Right ventricle myocardium superior (tissue), 1 donor: Measurements from ENCODE around the gene PPP1R9B. TPM values are rescaled to one million over a fixed set of nuclear protein-coding genes. Genes with fewer than 3 reads are reported as not detected.

ENCODE experiments used
- ATAC-seq: fragments of 200-7000 bp; cut with Tn5 transposase; one replicate; pipeline ENCODE4 v1.9.1; 2020; ENCODE audit warnings: mild to moderate bottlenecking; ENCODE audit not compliant: poor library complexity
- DNase-seq: peaks from one replicate; pipeline ENCODE4 v3.0.0-alpha.2; 2020
- intact Hi-C: fragments of 100-400 bp; cut with DNase I; formaldehyde crosslinking; loops from one replicate; pipeline ENCODE4 v1.11.2; 2022
- total RNA-seq: library from RNA; stranded (reverse); fragmentation: NEBNext Ultra II Directional; extraction: Animal tissue kit (Norgen Biotek cat#: 25700); gene quantifications from one replicate; pipeline ENCODE4 v1.2.1, GENCODE V29; 2021
- donor health status: DM: no; HTN: yes; CAD: no; lungs with severe emphysema.

PPP1R9B gene
- total RNA-seq, 1 donor from 2014 or later: 35.4 TPM

GRCh38 chr17:50102164-50102991 is 48.1 kb downstream of the PPP1R9B start:
- ATAC-seq: peak; percentile 87
- DNase-seq: peak; percentile 91
- intact Hi-C loops: no loop called here

- DNase-seq (peak; percentile 73), ATAC-seq (peak; percentile 78)
- intact Hi-C loops: no loop called here
These were observed 48.9 kb downstream of the PPP1R9B start for GRCh38 chr17:50101346-50102163.

- ATAC-seq: peak; percentile 33
- no peak for DNase-seq
- intact Hi-C loops: no loop called here
These were observed 49.5 kb downstream of the PPP1R9B start for GRCh38 chr17:50100921-50101345.

- no peak for ATAC-seq
- DNase-seq: no peak
- intact Hi-C loops: no loop called here
These were observed 50.0 kb downstream of the PPP1R9B start for GRCh38 chr17:50100480-50100883.

- ATAC-seq (no peak), DNase-seq (no peak)
- intact Hi-C loops: no loop called here
These were observed 51.5 kb downstream of the PPP1R9B start for GRCh38 chr17:50099003-50099402.

- ATAC-seq: no peak
- DNase-seq: no peak
- intact Hi-C loops: no loop called here
These were observed 51.9 kb downstream of the PPP1R9B start for GRCh38 chr17:50098583-50098982.

GRCh38 chr17:50097926-50098325 is 52.6 kb downstream of the PPP1R9B start:
- DNase-seq (no peak), ATAC-seq (no peak)

GRCh38 chr17:50097455-50097854 is 53.0 kb downstream of the PPP1R9B start:
- ATAC-seq (no peak), DNase-seq (peak; percentile 26)
- intact Hi-C loops: no loop called here

More at GRCh38 chr17:50097926-50098325, 52.6 kb downstream of the PPP1R9B start:
- intact Hi-C loops: no loop called here

GRCh38 chr17:50096758-50097157 is 53.7 kb downstream of the PPP1R9B start:
- ATAC-seq (no peak), DNase-seq (peak; percentile 33)
- intact Hi-C loops: no loop called here

GRCh38 chr17:50096092-50096491 is 54.4 kb downstream of the PPP1R9B start:
- intact Hi-C loops: no loop called here
- peak; percentile 53 for DNase-seq
- ATAC-seq: peak; percentile 3

- ATAC-seq (peak; percentile 2), DNase-seq (no peak)
- intact Hi-C loops: no loop called here
These were observed 54.8 kb downstream of the PPP1R9B start for GRCh38 chr17:50095626-50096037.

GRCh38 chr17:50094753-50095619 is 55.5 kb downstream of the PPP1R9B start, which contains the start of gene PDK2:
Gene PDK2, plus strand, starts transcription at chr17:50095351. Its CDS starts 85 bp downstream, at chr17:50095436.
- DNase-seq: peak; percentile 98
- intact Hi-C loops: no loop called here
- ATAC-seq: peak; percentile 95

- intact Hi-C loops: no loop called here
- ATAC-seq (peak; percentile 82), DNase-seq (peak; percentile 95)
These were observed 56.2 kb downstream of the PPP1R9B start for GRCh38 chr17:50094243-50094752.

- DNase-seq: no peak
- ATAC-seq: no peak
- intact Hi-C loops: no loop called here
These were observed 56.7 kb downstream of the PPP1R9B start for GRCh38 chr17:50093807-50094206.

GRCh38 chr17:50093246-50093645 is 57.2 kb downstream of the PPP1R9B start:
- intact Hi-C loops: no loop called here
- ATAC-seq (no peak), DNase-seq (no peak)

- no peak for DNase-seq
- intact Hi-C loops: no loop called here
- ATAC-seq: no peak
These were observed 58.6 kb downstream of the PPP1R9B start for GRCh38 chr17:50091918-50092285.

GRCh38 chr17:50090971-50091917 is 59.2 kb downstream of the PPP1R9B start:
- peak; percentile 29 for DNase-seq
- ATAC-seq: no peak
- intact Hi-C loops: no loop called here
